ENCODE results near the gene TUBB6. TPM values are rescaled to one million over a fixed set of nuclear protein-coding genes. Genes with fewer than 3 reads are reported as not detected.

TUBB6 gene
- total RNA-seq, 3 donors from 2014 or later (not counting 1 experiment from before 2014, with no cell fraction given) = 0.97 to 3.2 (median 2.8) TPM

DNA sequence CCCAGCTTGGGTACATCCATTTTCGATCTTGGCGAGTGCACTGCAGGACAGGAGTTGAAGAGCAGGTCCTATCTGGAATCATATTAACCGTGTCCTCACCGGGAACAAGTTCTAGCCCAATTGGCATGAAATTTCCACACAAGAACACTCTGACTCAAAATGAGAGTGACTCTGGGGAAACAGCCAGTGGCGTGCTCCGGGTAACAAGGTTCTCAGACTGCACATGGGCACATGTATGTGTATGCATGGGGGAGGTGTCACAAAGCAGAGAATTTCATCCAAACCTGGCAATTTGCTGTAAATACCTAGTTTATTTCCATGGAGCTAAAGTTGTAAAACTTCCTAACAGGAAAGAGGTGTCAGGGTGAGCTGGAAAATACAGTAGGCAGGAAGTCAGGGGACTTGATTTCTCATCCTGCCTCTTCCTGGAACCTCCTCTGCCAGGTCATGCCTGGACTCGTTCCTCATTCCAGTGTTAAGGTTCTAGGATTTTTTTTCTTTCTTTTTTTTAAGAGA lies 1.7 kb downstream of the TUBB6 start:
- peaks cover 7% of the 10 kb centered on the region for H3K36me3 Mint-ChIP-seq
- intact Hi-C loops (cut with micrococcal nuclease) = no loop called here
- H3K4me3 Mint-ChIP-seq = peak overlapping the region; percentile 68
- peaks cover 0 to 4% of the 10 kb centered on the region in 2 donors for H3K9me3 Mint-ChIP-seq
- TF ChIP-seq, protein P1, sequence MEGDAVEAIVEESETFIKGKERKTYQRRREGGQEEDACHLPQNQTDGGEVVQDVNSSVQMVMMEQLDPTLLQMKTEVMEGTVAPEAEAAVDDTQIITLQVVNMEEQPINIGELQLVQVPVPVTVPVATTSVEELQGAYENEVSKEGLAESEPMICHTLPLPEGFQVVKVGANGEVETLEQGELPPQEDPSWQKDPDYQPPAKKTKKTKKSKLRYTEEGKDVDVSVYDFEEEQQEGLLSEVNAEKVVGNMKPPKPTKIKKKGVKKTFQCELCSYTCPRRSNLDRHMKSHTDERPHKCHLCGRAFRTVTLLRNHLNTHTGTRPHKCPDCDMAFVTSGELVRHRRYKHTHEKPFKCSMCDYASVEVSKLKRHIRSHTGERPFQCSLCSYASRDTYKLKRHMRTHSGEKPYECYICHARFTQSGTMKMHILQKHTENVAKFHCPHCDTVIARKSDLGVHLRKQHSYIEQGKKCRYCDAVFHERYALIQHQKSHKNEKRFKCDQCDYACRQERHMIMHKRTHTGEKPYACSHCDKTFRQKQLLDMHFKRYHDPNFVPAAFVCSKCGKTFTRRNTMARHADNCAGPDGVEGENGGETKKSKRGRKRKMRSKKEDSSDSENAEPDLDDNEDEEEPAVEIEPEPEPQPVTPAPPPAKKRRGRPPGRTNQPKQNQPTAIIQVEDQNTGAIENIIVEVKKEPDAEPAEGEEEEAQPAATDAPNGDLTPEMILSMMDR (IDR thresholded peaks at IDR 0.05) = no peak
- Histone ChIP-seq H3K27me3 (ENCODE audit: control insufficient read depth, insufficient read depth, low read length) (peaks cover 17% of the 10 kb centered on the region), H3K27ac (ENCODE audit: low read length) (no peak overlapping the region), H3K36me3 (ENCODE audit: control insufficient read depth, insufficient read depth, low read length) (no peaks in the 10 kb centered on the region), H3K9me3 (ENCODE audit: control insufficient read depth, insufficient read depth, low read length) (no peaks in the 10 kb centered on the region), H3K4me1 (ENCODE audit: control insufficient read depth, insufficient read depth, low read length) (peaks cover 13% of the 10 kb centered on the region), H3K4me3 (ENCODE audit: low read length) (no peak overlapping the region)
- 70% methylated on average over 7 of the region's 7 CpGs for WGBS (ENCODE audit: insufficient coverage)
- peaks cover 6 to 10% of the 10 kb centered on the region in 2 donors for H3K4me1 Mint-ChIP-seq
- H3K27ac Mint-ChIP-seq = no peak overlapping the region
- peaks cover 33 to 42% of the 10 kb centered on the region in 2 donors for H3K27me3 Mint-ChIP-seq (ENCODE audit: low read depth in 2 of 2)
- DNase-seq = no peak
- no peak for ATAC-seq

GRCh38 chr18:12310762-12311161 lies 2.7 kb downstream of the TUBB6 start:
- intact Hi-C loops (cut with micrococcal nuclease) = no loop called here
- H3K9me3 ChIP-seq (ENCODE audit: control insufficient read depth, insufficient read depth, low read length) = no peaks in the 10 kb centered on the region
- H3K4me3 ChIP-seq (ENCODE audit: low read length) = no peak overlapping the region
- no peaks in the 10 kb centered on the region for H3K36me3 ChIP-seq (ENCODE audit: control insufficient read depth, insufficient read depth, low read length)
- peaks cover 17% of the 10 kb centered on the region for H3K27me3 ChIP-seq (ENCODE audit: control insufficient read depth, insufficient read depth, low read length)
- peaks cover 13% of the 10 kb centered on the region for H3K4me1 ChIP-seq (ENCODE audit: control insufficient read depth, insufficient read depth, low read length)
- Mint-ChIP-seq H3K27ac (no peak overlapping the region), H3K4me1 (peaks cover 6 to 10% of the 10 kb centered on the region in 2 donors), H3K9me3 (peaks cover 0 to 4% of the 10 kb centered on the region in 2 donors), H3K4me3 (no peak overlapping the region), H3K36me3 (peaks cover 7% of the 10 kb centered on the region), H3K27me3 (ENCODE audit: low read depth in 2 of 2) (peaks cover 26 to 36% of the 10 kb centered on the region in 2 donors)
- ATAC-seq (no peak), DNase-seq (no peak)
- TF ChIP-seq, protein P1 (IDR thresholded peaks at IDR 0.05) = no peak
- no peak overlapping the region for H3K27ac ChIP-seq (ENCODE audit: low read length)
- WGBS (ENCODE audit: insufficient coverage) = 88% methylated on average over 6 of the region's 6 CpGs

GRCh38 chr18:12312976-12313375 lies 4.9 kb downstream of the TUBB6 start:
- peaks cover 8% of the 10 kb centered on the region for H3K4me1 ChIP-seq (ENCODE audit: control insufficient read depth, insufficient read depth, low read length)
- Mint-ChIP-seq H3K4me1 (no peaks in the 10 kb centered on the region), H3K27me3 (ENCODE audit: low read depth in 2 of 2) (peaks cover 12 to 18% of the 10 kb centered on the region in 2 donors), H3K36me3 (peaks cover 7% of the 10 kb centered on the region), H3K9me3 (peaks cover 0 to 4% of the 10 kb centered on the region in 2 donors), H3K4me3 (no peak overlapping the region), H3K27ac (no peak overlapping the region)
- intact Hi-C loops (cut with micrococcal nuclease) = no loop called here
- H3K27ac ChIP-seq (ENCODE audit: low read length) = no peak overlapping the region
- ATAC-seq = no peak
- no peak for DNase-seq
- H3K36me3 ChIP-seq (ENCODE audit: control insufficient read depth, insufficient read depth, low read length) = no peaks in the 10 kb centered on the region
- peaks cover 10% of the 10 kb centered on the region for H3K27me3 ChIP-seq (ENCODE audit: control insufficient read depth, insufficient read depth, low read length)
- TF ChIP-seq, protein P1 (IDR thresholded peaks at IDR 0.05) = no peak
- H3K9me3 ChIP-seq (ENCODE audit: control insufficient read depth, insufficient read depth, low read length) = no peaks in the 10 kb centered on the region
- no peak overlapping the region for H3K4me3 ChIP-seq (ENCODE audit: low read length)

Data from natural killer cell (primary cell).